ENCODE data around the gene A4GALT.
"Not testable (repeated sequence)": the region's sequence is repeated elsewhere in the genome, so short reads cannot be mapped to it uniquely, and the experiment has no call there.

A4GALT gene

GRCh38 chr22:42740320-42740719 is 19.6 kb upstream of the A4GALT start:
- DNase-seq = not testable (repeated sequence)

GRCh38 chr22:42734406-42734805 is 13.7 kb upstream of the A4GALT start:
- DNase-seq = no peak

GRCh38 chr22:42733394-42733793 is 12.7 kb upstream of the A4GALT start:
- DNase-seq = not testable (repeated sequence)

DNA sequence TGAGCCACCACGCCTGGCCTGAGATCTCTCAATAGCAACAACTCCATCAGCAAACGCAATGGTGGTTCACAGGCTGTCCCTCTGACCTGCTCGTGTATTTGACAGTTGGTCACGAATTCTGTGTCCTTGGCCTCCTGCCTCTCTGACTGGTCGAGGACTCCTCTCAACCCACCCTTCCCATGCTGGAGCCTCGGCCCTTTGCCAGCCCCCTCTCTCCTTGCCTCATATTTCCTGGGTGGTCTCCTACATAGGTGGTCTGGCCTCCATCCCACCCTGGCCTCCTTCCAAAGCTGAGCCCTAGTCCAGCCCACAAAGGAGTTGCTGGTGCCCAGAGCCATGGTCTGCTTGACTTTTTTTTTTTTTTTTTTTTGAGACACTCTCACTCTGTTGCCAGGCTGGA is 11.4 kb upstream of the A4GALT start:
- DNase-seq = no peak

- DNase-seq = no peak
Measured at GRCh38 chr22:42726811-42727210, 6.1 kb upstream of the A4GALT start.

- no peak for DNase-seq
Measured at GRCh38 chr22:42725606-42726355, 5.1 kb upstream of the A4GALT start.

DNA sequence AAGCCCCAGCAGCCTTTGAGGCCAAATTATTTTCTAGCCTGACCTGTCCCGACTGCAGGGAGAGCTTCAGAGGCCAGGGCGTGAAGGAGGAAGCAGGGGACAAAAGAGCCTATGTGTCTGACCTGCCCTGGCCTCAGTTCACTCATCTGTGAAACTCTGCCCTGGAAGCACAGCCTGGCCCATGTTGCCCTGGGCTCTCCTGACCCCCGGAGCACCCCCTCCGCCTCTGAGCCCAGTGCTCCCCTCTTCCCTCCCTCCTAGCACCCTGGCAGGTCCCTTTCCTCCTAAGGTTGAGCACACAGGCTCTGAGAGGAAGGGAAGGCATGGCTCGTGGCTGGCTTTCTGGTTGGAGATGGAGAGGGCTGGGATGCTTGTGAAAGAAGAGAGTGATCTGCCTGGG is 3.4 kb upstream of the A4GALT start:
- no peak for DNase-seq

- DNase-seq = no peak
Measured at GRCh38 chr22:42721045-42721434, 370 bp upstream of the A4GALT start.

DNA sequence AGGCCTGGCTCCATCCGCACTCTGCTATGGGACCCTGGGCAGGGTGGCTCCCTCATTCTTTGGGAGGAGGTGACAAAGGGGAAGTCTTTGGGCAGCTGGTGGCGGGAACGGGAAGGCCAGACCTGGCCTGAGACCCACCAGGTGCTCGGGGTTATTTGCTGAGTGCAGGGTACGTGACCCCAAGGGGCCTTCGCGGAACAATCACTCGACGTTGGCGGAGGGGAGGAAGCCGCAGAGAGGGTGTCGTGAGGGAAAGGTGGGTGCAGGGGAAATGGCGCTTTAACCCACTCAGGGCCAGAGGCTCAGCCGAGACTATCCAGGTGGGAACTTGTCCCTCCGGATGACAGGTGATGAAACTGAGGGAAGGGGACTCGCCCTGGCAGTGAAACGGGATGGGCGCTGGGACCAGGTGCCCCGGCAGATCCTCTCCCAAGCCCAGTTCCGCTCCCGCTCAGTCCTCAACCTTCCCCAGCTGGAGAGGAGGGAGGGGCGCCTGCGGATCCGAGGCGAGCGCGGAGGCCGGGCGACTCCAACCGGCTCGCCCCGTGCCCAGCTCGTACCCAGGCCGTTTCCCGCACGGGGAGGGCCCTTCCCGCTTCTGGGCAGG is 911 bp downstream of the A4GALT start:
- no peak for DNase-seq

DNA sequence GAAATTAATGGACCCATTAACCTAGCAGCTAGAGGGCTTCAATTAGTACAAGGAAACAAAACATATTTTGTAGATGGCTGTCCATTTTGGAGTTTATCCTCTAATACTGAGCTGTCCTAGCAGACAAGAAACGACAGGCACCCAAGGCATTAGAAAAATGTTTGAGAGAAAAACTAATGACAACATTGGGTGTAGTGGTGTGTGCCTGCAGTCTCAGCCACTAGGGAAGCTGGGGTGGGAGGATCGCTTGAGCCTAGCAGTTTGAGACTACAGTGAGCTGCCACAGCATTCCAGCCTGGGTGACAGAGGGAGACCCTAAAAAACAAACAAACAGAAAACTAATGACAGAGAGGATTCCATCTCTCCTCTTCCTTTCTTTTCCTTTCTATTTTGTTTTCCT is 1.5 kb downstream of the A4GALT start:
- no peak for DNase-seq

- no peak for DNase-seq
Measured at GRCh38 chr22:42717197-42717928, 3.3 kb downstream of the A4GALT start.

DNA sequence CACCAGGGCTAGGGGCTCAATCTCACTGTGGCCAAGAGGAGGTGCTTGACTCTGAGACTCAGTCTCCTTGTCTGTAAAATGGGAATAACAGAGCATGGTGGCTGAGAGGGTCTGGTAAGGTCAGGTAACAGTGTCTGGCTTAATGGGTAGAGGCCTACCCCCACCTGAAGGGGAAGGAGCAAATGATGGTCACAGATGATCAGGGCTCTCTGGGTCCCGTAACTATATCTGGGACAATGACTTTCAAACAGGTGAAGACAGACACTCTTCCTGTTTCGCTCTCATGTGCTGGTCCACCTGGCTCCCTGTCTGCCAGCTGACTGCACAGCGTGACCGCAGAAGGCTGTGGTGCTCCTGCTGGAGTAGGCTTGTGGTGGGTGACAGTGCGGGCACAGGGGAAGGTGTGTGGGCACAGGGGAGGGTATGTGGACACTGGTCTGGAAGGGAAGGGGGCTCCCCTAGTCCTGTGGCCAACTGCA is 4.0 kb downstream of the A4GALT start:
- no peak for DNase-seq

GRCh38 chr22:42716221-42716620 is 4.4 kb downstream of the A4GALT start:
- no peak for DNase-seq

DNA sequence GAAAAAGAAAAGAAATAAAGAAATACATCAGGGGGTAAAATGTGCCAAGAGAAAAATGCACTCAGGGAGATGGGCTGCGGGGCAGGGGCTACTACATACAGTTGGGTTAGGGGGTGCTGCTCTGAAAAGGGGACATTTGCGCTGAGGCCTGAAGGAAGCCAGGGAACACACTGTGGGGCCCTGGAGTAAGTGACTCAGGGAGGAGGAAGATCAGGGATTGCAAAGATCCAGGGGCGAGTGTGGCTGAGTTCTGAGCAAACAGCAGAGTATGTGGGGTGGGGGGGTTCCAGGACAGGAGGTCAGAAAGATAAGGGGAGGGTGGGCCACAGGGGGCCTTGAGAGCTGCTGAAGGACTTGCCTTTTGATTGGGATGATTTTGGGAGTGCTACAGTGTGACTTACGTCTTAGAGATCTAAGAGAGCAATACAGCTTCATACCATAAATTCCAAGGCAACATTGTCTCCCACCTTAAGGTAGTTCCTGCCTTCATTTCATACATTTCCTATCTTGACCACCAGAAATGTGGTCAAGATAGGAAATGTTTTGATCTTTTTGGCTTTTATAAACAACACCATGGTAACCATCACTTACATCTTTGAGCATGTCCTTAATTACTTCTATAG is 5.8 kb downstream of the A4GALT start:
- DNase-seq = no peak

DNA sequence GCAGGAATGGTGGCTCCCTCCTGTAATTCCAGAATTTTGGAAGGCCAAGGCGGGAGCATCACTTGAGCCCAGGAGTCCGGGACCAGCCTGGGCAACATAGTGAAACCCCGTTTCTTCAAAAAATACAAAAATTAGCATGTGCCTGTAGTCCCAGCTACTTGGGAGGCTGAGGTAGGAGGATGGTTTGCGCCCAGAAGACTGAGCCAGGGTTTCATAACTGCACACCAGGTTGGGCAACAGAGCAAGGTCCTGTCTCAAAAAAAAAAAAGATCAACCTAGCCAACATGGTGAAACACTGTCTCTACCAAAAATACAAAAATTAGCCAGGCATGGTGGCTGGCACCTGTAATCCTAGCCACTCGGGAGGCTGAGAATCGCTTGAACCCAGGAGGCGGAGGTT is 6.4 kb downstream of the A4GALT start:
- no peak for DNase-seq

GRCh38 chr22:42711895-42712837 is 8.5 kb downstream of the A4GALT start:
- no peak for DNase-seq

DNA sequence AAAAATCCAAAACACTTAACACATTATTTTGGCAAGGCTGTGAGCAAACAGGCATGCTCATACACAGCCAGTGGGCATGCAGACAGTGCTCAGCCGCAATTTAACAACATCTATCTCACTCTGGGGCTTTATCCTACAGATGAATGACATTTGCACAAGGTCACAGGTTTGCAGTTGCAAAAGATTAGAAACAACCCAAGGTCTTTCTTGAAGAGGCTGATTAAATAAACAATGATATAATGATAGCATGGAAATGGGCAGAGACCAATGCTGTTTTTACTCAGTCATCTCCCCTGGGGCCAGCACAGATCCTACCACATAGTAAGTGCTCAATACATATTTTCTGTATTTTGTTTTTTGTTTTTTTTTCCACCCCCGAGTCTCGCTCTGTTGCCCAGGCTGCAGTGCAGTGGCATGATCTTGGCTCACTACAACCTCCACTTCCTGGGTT is 9.4 kb downstream of the A4GALT start:
- no peak for DNase-seq

DNA sequence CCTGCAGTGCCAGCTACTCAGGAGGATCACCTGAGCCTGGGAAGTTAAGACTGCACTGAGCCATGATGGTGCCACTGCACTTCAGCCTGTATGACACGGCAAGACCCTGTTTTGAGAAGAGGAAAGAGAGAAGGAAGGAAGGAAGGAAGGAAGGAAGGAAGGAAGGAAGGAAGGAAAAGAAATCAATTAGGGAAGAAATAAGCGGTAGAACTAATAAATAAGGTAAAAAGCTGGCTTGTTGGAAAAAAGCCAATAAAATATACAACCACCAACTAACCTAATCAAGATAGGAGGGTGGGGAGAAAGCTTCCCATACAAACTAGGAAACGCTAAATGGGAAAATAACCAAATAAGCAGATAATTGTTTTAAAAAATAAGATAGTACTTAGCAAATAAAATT is 12.3 kb downstream of the A4GALT start:
- DNase-seq = no peak

GRCh38 chr22:42707496-42707895 is 13.2 kb downstream of the A4GALT start:
- DNase-seq = no peak

DNA sequence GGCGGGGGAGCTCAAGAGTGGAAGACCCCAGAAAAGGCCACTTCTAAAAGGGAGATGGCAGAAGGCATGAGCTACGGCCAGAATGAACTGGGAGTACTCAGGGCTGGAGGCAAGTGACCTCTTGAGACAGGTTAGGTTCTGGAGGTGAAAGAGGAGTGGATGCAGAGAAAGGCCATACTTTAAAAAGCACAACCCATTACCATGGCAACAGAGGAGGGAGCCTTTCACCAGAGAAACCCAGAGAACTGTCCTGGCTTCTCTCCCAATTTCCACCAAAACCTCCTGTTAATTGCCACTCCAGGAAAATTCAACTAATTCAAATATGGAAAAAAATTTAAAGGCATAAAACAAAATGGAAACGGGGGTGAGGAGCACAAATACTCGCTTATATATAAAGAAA is 15.8 kb downstream of the A4GALT start:
- no peak for DNase-seq

GRCh38 chr22:42702675-42703074 is 18.0 kb downstream of the A4GALT start:
- no peak for DNase-seq

DNA sequence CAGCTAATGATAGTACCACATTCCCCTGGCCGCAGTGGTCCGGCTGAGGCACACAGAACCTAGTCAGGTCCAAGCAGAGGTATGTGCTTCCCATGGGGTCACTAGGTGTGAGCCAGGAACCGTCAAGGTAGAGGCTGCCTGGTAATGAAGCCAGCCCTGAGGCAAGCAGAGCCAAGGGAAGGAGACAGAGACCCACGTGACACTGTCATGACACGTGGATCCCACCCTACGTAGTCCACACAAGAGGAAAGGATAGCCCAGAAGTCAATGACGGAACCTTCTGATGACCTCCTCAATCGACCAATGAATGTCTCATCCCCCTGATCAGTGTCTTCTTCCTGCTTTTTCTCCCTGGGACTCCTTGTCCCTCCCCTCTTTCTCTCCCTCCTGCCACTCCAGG is 19.0 kb downstream of the A4GALT start:
- no peak for DNase-seq

Measured in NCI-H2081 treated with DMSO at 0.1 percent for 48 hours (cell line).